Adipocyte (in vitro differentiated cells): ENCODE results near the gene KSR2.
"Not testable (repeated sequence)": the region's sequence is repeated elsewhere in the genome, so short reads cannot be mapped to it uniquely, and the experiment has no call there.

Source experiments
- DNase-seq: peaks from one replicate; pipeline ENCODE4 v3.0.0-alpha.2; 2015; ENCODE audit warnings: low read depth
- H3K27me3 ChIP-seq: replicated peaks from 2 replicates; pipeline ENCODE4 v1.7.0; 2013; ENCODE audit warnings: mild to moderate bottlenecking, low read length, moderate library complexity; ENCODE audit not compliant: control insufficient read depth, insufficient read depth
- H3K36me3 ChIP-seq: 2 replicates; pipeline ENCODE4 v1.7.0; 2013; ENCODE audit warnings: low read length, mild to moderate bottlenecking, moderate library complexity; ENCODE audit not compliant: control insufficient read depth, insufficient read depth, severe bottlenecking
- H3K4me1 ChIP-seq: 2 replicates; pipeline ENCODE4 v1.7.0; 2013; ENCODE audit warnings: mild to moderate bottlenecking, low read length, moderate library complexity; ENCODE audit not compliant: control insufficient read depth, insufficient read depth
- H3K4me3 ChIP-seq: 2 replicates; pipeline ENCODE4 v1.7.0; 2013; ENCODE audit warnings: mild to moderate bottlenecking, low read length, moderate library complexity
- H3K9ac ChIP-seq: 2 replicates; pipeline ENCODE4 v1.7.0; 2013; ENCODE audit warnings: mild to moderate bottlenecking, low read length, moderate library complexity
- H3K9me3 ChIP-seq: 2 replicates; pipeline ENCODE4 v1.7.0; 2013; ENCODE audit warnings: mild to moderate bottlenecking, low read length, moderate library complexity; ENCODE audit not compliant: control insufficient read depth

Gene KSR2

DNA sequence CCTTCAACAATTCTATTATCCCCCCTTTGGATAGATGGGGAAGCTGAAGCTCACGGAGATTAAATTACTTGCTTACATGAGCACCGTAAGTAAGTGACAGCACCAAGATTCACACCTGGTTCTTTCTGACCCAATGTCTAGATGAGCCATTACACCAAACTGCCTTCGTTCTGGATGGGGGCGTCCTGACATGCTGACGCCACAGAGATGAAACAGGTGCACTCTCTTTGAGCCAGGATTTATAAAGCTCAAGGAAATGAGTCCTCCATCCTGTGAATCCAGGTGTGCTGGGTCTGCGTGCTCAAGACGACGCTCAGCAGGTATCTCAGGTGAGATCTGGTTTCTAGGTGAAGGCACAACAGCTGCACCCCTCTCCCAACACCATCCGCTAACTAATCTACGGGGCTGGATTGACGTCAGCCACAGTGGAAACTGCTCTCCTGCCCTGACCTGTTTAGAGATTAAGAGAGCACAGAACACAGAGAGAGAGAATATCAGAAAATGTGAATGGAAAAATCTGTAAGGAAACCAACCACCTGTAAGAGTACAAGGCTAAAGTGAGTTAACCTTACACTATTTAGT is 61.6 kb downstream of the KSR2 start:
- H3K4me3 ChIP-seq, result no peak overlapping the region
- DNase-seq, result no peak
- no peaks in the 10 kb centered on the region for H3K36me3 ChIP-seq
- peaks cover 8% of the 10 kb centered on the region for H3K9me3 ChIP-seq
- peaks cover 6% of the 10 kb centered on the region for H3K27me3 ChIP-seq
- no peak overlapping the region for H3K9ac ChIP-seq
- H3K4me1 ChIP-seq, result no peaks in the 10 kb centered on the region

DNA sequence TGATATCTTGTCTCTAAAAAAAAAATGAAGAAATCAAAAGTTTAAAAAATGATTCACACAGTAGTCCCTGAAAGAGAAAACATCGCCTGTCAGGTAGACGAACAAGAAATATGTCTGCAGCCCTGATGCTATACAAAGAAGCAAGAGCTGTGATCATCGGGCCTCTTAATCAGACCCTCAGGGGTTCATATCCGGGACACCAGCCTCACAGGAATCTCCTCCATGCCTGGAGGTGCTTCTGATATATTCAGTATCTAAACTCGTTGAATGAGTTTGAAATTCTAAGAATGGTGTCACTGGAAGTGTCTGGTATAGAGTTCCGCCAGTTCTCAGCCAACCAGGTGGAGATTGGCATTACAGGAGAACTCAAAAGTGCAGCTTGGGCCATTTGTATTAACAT is 64.7 kb downstream of the KSR2 start:
- H3K4me1 ChIP-seq, result no peaks in the 10 kb centered on the region
- H3K9ac ChIP-seq, result no peak overlapping the region
- no peaks in the 10 kb centered on the region for H3K36me3 ChIP-seq
- no peak overlapping the region for H3K4me3 ChIP-seq
- peaks cover 6% of the 10 kb centered on the region for H3K27me3 ChIP-seq
- H3K9me3 ChIP-seq, result peaks cover 5% of the 10 kb centered on the region
- no peak for DNase-seq

- peaks cover 5% of the 10 kb centered on the region for H3K9me3 ChIP-seq
- DNase-seq, result no peak
- H3K9ac ChIP-seq, result no peak overlapping the region
- H3K36me3 ChIP-seq, result no peaks in the 10 kb centered on the region
- H3K4me3 ChIP-seq, result no peak overlapping the region
- H3K27me3 ChIP-seq, result peaks cover 6% of the 10 kb centered on the region
- H3K4me1 ChIP-seq, result no peaks in the 10 kb centered on the region
Measured at GRCh38 chr12:117903110-117903840, 65.5 kb downstream of the KSR2 start.

DNA sequence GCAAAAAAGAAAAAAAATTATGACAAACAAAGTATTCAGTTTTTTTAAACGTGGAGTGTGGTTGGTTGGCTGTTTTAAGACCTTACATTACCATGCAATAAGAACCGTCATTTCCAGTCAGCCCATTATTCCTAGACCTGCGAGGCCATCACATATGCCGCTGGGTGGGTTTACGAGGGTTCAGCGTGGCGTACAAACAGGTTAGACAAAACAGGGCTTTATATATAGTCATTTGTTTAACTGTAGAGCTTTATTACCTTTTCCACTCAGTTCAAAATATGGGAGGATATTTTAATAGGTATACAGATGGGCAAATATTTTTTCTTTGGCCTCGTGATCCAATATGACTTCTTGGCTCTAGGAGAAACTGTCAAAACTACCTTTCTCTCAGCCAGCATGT is 67.2 kb downstream of the KSR2 start:
- Histone ChIP-seq H3K4me3 (no peak overlapping the region), H3K36me3 (no peaks in the 10 kb centered on the region), H3K9ac (no peak overlapping the region), H3K27me3 (no peaks in the 10 kb centered on the region), H3K9me3 (peaks cover 5% of the 10 kb centered on the region), H3K4me1 (no peaks in the 10 kb centered on the region)
- DNase-seq, result no peak

DNA sequence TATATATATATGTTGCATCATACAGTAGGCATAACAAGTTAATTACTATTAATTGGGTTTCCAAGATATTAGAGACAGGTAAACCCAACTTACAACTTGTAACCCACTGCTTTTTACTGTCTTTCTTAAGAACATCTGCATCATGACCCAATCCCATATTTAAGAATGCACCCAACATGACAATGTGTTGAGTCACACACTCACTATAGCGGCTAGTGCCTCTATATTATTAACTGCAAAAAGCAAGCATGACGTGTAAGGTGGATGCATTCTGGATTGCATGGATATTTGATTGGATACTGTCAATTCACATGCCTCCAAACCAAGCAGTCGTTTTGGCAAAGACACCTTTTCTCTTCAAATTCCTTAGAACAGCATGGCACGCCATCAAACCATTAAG is 68.2 kb downstream of the KSR2 start:
- no peaks in the 10 kb centered on the region for H3K27me3 ChIP-seq
- no peak overlapping the region for H3K9ac ChIP-seq
- no peaks in the 10 kb centered on the region for H3K4me1 ChIP-seq
- no peaks in the 10 kb centered on the region for H3K36me3 ChIP-seq
- no peak overlapping the region for H3K4me3 ChIP-seq
- H3K9me3 ChIP-seq, result peaks cover 5% of the 10 kb centered on the region
- DNase-seq, result no peak

GRCh38 chr12:117897372-117898161 is 71.2 kb downstream of the KSR2 start:
- no peaks in the 10 kb centered on the region for H3K4me1 ChIP-seq
- H3K9ac ChIP-seq, result no peak overlapping the region
- no peak overlapping the region for H3K4me3 ChIP-seq
- DNase-seq, result no peak
- no peaks in the 10 kb centered on the region for H3K36me3 ChIP-seq
- H3K9me3 ChIP-seq, result peaks cover 5% of the 10 kb centered on the region
- H3K27me3 ChIP-seq, result no peaks in the 10 kb centered on the region

DNA sequence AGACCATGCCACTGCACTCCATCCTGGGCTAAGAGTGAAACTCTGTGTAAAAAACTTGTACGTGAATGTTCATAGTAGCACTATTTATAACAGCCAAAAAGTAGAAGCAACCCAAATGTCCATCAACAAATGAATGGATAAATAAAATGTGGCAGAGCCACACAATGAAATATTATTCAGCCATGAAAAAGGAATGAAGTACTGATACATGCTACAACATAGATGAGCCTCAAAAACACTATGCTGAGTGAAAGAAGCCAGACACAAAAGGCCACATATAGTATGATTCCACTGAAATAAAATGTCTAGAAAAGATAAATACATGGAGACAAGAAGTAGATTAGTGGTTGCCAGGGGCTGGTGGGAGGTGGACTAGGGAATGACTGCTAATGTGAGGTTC is 72.8 kb downstream of the KSR2 start:
- Histone ChIP-seq H3K4me1 (no peaks in the 10 kb centered on the region), H3K4me3 (no peak overlapping the region), H3K27me3 (no peaks in the 10 kb centered on the region), H3K9me3 (peaks cover 5% of the 10 kb centered on the region), H3K9ac (no peak overlapping the region), H3K36me3 (no peaks in the 10 kb centered on the region)
- no peak for DNase-seq

DNA sequence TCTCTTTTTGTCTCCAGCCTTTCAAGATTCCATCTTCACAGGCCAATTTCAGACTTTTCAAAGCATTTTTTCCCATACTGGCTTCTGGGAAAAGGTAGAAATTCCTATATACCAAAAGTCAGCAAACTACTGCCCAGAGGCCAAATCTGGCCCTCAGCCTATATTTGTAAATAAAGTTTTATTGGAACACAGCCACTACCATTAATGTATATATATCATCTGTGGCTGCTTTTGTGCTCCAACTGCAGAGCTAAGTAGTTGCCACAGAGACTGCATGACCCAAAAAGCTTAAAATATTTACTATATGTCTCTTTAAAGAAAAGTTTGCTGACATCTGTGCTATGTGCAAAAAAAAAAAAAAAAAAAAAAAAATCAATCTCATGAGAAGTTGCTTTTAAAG is 76.3 kb downstream of the KSR2 start:
- Histone ChIP-seq H3K4me3 (no peak overlapping the region), H3K4me1 (peaks cover 7% of the 10 kb centered on the region), H3K27me3 (no peaks in the 10 kb centered on the region), H3K9ac (no peak overlapping the region), H3K9me3 (no peaks in the 10 kb centered on the region), H3K36me3 (no peaks in the 10 kb centered on the region)
- no peak for DNase-seq

- H3K4me1 ChIP-seq, H3K9ac ChIP-seq, H3K27me3 ChIP-seq, H3K9me3 ChIP-seq, H3K36me3 ChIP-seq, H3K4me3 ChIP-seq, DNase-seq: not testable (repeated sequence)
Measured at GRCh38 chr12:117891265-117891664, 77.5 kb downstream of the KSR2 start.

DNA sequence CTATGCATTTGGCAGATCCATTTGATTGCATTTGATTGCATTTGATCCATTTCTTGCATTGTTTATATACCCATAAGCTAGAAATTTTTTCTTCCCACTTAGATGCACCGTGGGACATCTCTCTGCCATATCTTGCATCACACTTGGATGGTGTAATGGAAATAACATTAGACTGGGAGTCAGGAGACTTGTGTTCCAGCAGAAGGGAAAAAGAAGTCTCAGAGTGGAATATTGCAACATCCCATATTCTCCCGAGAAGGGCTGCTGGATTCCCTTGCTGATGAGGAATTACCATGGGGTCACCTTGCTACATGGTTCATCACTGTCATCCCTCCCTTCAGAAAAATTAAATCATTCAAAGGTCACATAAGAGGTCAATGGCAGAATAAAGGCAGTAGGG is 78.1 kb downstream of the KSR2 start:
- Histone ChIP-seq H3K4me1 (peaks cover 7% of the 10 kb centered on the region), H3K27me3 (no peaks in the 10 kb centered on the region), H3K36me3 (no peaks in the 10 kb centered on the region), H3K4me3 (no peak overlapping the region), H3K9ac (no peak overlapping the region), H3K9me3 (no peaks in the 10 kb centered on the region)
- no peak for DNase-seq

DNA sequence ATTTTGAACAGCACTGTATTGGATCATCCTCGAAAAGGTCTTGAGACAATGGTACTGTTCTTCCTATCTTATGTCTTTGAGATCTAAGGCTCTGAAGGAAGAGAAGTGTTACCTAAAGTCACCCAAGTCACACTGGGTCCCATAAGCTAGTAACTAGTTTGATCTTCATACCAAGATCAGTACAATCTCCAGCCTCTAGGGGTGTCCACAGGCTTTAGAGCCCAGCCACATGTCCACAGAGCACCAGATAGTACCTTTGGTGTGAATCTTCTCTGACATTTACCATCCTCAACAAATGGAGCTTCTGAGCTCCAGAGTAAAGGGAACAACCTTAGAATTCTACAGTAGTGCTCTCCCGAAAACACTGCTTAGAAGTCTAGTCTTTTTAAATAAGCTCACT is 78.7 kb downstream of the KSR2 start:
- Histone ChIP-seq H3K9ac (no peak overlapping the region), H3K4me3 (no peak overlapping the region), H3K36me3 (no peaks in the 10 kb centered on the region), H3K4me1 (peaks cover 7% of the 10 kb centered on the region), H3K9me3 (no peaks in the 10 kb centered on the region), H3K27me3 (peaks cover under 1% of the 10 kb centered on the region)
- DNase-seq, result no peak
